B cell (primary cell): ENCODE results near the gene JPT2. TPM values are rescaled to one million over a fixed set of nuclear protein-coding genes. Genes with fewer than 3 reads are reported as not detected.

ENCODE experiments used
- ATAC-seq: fragments of 200-7000 bp; cut with Tn5 transposase; one replicate; pipeline ENCODE4 v1.10.0; 2021; ENCODE audit warnings: low read depth, mild to moderate bottlenecking, moderate number of reproducible peaks, moderate library complexity
- CTCF ChIA-PET: fragments of 350-600 bp; sonication (Branson Sonifier 250); formaldehyde crosslinking; loops from one replicate; lab custom pipeline; 2021; ENCODE audit warnings: antibody characterized with exemption, inconsistent platforms; lab: Charles Lee
- POLR2A ChIA-PET: fragments of 350-600 bp; sonication (Branson Sonifier 250); formaldehyde crosslinking; loops from one replicate; lab custom pipeline; 2021; ENCODE audit warnings: antibody characterized with exemption; lab: Charles Lee
- DNase-seq: peaks from one replicate; pipeline ENCODE4 v3.0.0; 2013
- H2AFZ ChIP-seq: 2 replicates; pipeline ENCODE4 v1.6.1; 2012; ENCODE audit warnings: mild to moderate bottlenecking, low read depth, low read length; ENCODE audit not compliant: insufficient read depth, poor library complexity, severe bottlenecking
- H3K27ac ChIP-seq, 2 donors: 1 replicate in 1 of 2; 2 replicates in 1 of 2; pipeline ENCODE4 v1.5.1; 2012 to 2013; ENCODE audit warnings: low read length in 2 of 2, mild to moderate bottlenecking in 2 of 2, moderate library complexity in 1 of 2
- H3K27me3 ChIP-seq, 4 experiments: fragments of 200-600 bp in 1 of 4; sonication (generic) in 1 of 4; replicated peaks in 1 of 4; 1 replicate in 2 of 4; 2 replicates in 2 of 4; pipeline versions ENCODE4 v1.6.1 to v1.7.0; 2013 to 2016; ENCODE audit warnings: low read length in 3 of 4, mild to moderate bottlenecking in 2 of 4, mixed read lengths in 1 of 4, moderate library complexity in 1 of 4; ENCODE audit not compliant: insufficient read depth in 4 of 4, control insufficient read depth in 3 of 4; ENCODE audit errors: control extremely low read depth in 1 of 4
- H3K36me3 ChIP-seq, 2 experiments: replicated peaks in 1 of 2; 1 replicate in 1 of 2; 2 replicates in 1 of 2; pipeline versions ENCODE4 v1.6.1 to v1.7.1; 2013; ENCODE audit warnings: low read length in 1 of 2; ENCODE audit not compliant: insufficient read depth in 2 of 2, control insufficient read depth in 1 of 2; ENCODE audit errors: control extremely low read depth in 1 of 2, extremely low read depth in 1 of 2
- H3K4me1 ChIP-seq, 2 donors: fragments of 200-600 bp in 1 of 2; sonication (generic) in 1 of 2; 1 replicate in 1 of 2; 2 replicates in 1 of 2; pipeline versions ENCODE4 v1.5.1 to v1.6.1; 2013 to 2017; ENCODE audit warnings: low read length in 2 of 2; ENCODE audit not compliant: control insufficient read depth in 2 of 2, insufficient read depth in 2 of 2
- H3K4me2 ChIP-seq: replicated peaks from 2 replicates; pipeline ENCODE3; 2012; ENCODE audit warnings: mild to moderate bottlenecking, low read depth, low read length; ENCODE audit not compliant: poor library complexity, severe bottlenecking
- H3K4me3 ChIP-seq, 5 experiments: fragments of 200-600 bp in 1 of 5; sonication (generic) in 1 of 5; 1 replicate in 3 of 5; 2 replicates in 2 of 5; pipeline versions ENCODE4 v1.5.1 to v1.7.0; 2011 to 2016; ENCODE audit warnings: low read length in 4 of 5, mild to moderate bottlenecking in 4 of 5, low read depth in 2 of 5, control low read depth in 1 of 5, moderate library complexity in 1 of 5; ENCODE audit not compliant: insufficient read depth in 1 of 5; ENCODE audit errors: control extremely low read depth in 1 of 5, extremely low read depth in 1 of 5
- H3K79me2 ChIP-seq: fragments of 200-600 bp; sonication (generic); one replicate; pipeline ENCODE4 v1.6.0; 2016; ENCODE audit warnings: low read length; ENCODE audit not compliant: control insufficient read depth, insufficient read depth
- H3K9ac ChIP-seq: fragments of 200-600 bp; sonication (generic); 2 replicates; pipeline ENCODE4 v1.6.1; 2017; ENCODE audit warnings: mild to moderate bottlenecking, low read length, moderate library complexity
- H3K9me3 ChIP-seq, 3 donors: one replicate each; pipeline versions ENCODE4 v1.6.1 to v1.7.1; 2013; ENCODE audit warnings: low read length in 2 of 3; ENCODE audit not compliant: control insufficient read depth in 2 of 3, insufficient read depth in 1 of 3; ENCODE audit errors: control extremely low read depth in 1 of 3
- H4K20me1 ChIP-seq: 2 replicates; pipeline ENCODE4 v1.6.0; 2012; ENCODE audit warnings: mild to moderate bottlenecking, low read length; ENCODE audit not compliant: insufficient read depth, control insufficient read depth, poor library complexity, severe bottlenecking
- H3K27ac Mint-ChIP-seq: one replicate; pipeline ENCODE4 v1.8.0; 2021; ENCODE audit warnings: mixed read lengths
- H3K27me3 Mint-ChIP-seq: one replicate; pipeline ENCODE4 v1.8.0; 2021; ENCODE audit warnings: mixed read lengths
- H3K4me1 Mint-ChIP-seq: one replicate; pipeline ENCODE4 v1.8.0; 2021; ENCODE audit warnings: mixed read lengths
- H3K4me3 Mint-ChIP-seq: one replicate; pipeline ENCODE4 v1.8.0; 2021; ENCODE audit warnings: mixed read lengths
- H3K9me3 Mint-ChIP-seq: one replicate; pipeline ENCODE4 v1.8.0; 2022; ENCODE audit warnings: mixed read lengths; ENCODE audit not compliant: insufficient read depth
- EZH2 ChIP-seq: IDR thresholded peaks from 2 replicates; pipeline ENCODE4 v1.6.1; 2012; ENCODE audit warnings: borderline replicate concordance, low read depth, mild to moderate bottlenecking, moderate library complexity, low read length; ENCODE audit not compliant: insufficient read depth, poor library complexity, severe bottlenecking
- WGBS: methylation state at CpG from one replicate; pipeline ENCODE4 v1.1.5; 2013; ENCODE audit warnings: missing lambda C conversion rate; ENCODE audit not compliant: insufficient coverage; 5-methylcytosine and 5-hydroxymethylcytosine counted together
- intact Hi-C: fragments of 100-400 bp; cut with micrococcal nuclease; formaldehyde crosslinking; loops from one replicate; pipeline ENCODE4 v1.10.0; 2022
- polyA plus RNA-seq: library from polyadenylated mRNA; depleted of rRNA; stranded (reverse); fragments of >200 nt; gene quantifications from 2 replicates; pipeline ENCODE4 v1.2.3, GENCODE V29; 2012
- total RNA-seq, 2 donors: library from RNA; stranded (reverse); fragments of 120-200 nt in 1 of 2; gene quantifications; 1 replicate in 1 of 2; 2 replicates in 1 of 2; pipeline versions ENCODE4 v1.2.3 to v1.2.4, GENCODE V29; 2013 to 2022
- TF ChIP-seq, protein P1 (sequence below): fragments of 200-600 bp; IDR thresholded peaks from one replicate; pipeline ENCODE4 v1.8.0; 2022; ENCODE audit warnings: antibody characterized with exemption, mild to moderate bottlenecking

JPT2 gene
- total and polyA plus RNA-seq, 2 donors (not counting 1 experiment from before 2014, with no cell fraction given): 10.7 to 45.7 TPM

DNA sequence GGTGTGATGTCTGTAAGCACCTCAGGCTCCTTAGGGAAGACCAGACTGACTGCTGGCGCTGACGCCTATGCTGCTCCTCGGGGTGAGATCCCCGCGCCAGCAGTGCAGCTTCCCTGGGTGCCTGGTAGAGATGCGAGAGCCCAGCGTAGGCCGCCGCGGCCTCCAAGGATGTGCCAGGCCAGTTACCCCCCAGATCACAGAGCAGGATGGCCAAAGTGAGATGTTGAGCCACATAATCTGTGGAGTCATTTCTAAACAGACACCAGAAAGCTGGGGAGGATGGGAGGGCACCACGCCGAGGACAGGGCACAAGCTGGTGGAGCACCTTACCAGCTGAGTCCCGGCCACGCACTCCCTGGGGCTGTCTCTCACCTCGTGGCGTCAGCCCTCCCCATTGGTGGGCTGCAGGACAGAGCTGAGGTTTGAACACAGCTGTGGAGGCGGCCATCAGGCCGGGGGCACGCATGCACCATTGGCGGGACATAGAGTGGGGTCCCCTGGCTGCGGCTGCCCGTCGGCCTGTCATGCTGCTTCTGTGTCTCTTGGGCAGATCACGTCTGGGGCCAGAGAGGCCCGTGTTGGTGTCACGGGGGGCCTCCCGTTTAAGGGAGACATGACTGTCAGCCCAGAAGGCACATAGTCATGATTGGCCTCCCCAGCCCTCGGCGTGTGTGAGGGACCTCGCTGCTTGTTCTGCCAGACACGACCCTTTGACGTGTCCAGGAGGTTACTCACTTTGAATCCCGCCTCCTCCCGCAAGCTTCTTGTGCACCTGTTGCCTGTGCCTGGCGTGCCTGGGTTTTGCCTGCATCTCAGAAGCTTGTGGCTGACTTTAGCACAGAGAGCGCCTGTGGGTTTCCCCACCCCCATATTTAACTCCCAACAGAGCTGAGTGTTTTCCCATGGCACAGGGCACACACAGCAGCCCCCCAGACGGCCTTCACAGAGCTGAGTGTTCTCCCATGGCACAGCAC, 49.9 kb downstream of the JPT2 start:
- Histone ChIP-seq H3K9ac (no peak overlapping the region), H3K4me1 (peaks cover 27 to 40% of the 10 kb centered on the region in 2 donors), H2AFZ (no peak overlapping the region), H3K4me3 (no peak overlapping the region), H3K9me3 (no peaks in the 10 kb centered on the region), H3K36me3 (peaks cover 0 to 53% of the 10 kb centered on the region in 2 experiments), H3K27me3 (no peaks in the 10 kb centered on the region), H3K27ac (no peak overlapping the region), H3K79me2 (peaks cover 81% of the 10 kb centered on the region), H4K20me1 (peaks cover 73% of the 10 kb centered on the region), H3K4me2 (no peak overlapping the region)
- Mint-ChIP-seq H3K4me1 (peaks cover 25% of the 10 kb centered on the region), H3K9me3 (no peaks in the 10 kb centered on the region), H3K4me3 (no peak overlapping the region), H3K27me3 (no peaks in the 10 kb centered on the region), H3K27ac (no peak overlapping the region)
- no peak for TF ChIP-seq EZH2
- TF ChIP-seq, protein P1, sequence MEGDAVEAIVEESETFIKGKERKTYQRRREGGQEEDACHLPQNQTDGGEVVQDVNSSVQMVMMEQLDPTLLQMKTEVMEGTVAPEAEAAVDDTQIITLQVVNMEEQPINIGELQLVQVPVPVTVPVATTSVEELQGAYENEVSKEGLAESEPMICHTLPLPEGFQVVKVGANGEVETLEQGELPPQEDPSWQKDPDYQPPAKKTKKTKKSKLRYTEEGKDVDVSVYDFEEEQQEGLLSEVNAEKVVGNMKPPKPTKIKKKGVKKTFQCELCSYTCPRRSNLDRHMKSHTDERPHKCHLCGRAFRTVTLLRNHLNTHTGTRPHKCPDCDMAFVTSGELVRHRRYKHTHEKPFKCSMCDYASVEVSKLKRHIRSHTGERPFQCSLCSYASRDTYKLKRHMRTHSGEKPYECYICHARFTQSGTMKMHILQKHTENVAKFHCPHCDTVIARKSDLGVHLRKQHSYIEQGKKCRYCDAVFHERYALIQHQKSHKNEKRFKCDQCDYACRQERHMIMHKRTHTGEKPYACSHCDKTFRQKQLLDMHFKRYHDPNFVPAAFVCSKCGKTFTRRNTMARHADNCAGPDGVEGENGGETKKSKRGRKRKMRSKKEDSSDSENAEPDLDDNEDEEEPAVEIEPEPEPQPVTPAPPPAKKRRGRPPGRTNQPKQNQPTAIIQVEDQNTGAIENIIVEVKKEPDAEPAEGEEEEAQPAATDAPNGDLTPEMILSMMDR: no peak
- 94% methylated on average over 37 of the region's 37 CpGs for WGBS
- ChIA-PET CTCF (interaction anchor here (1.1 kb wide), 1 partner anchor 22 kb away, joined by 3 read pairs; the partner anchor contains the start of gene MAPK8IP3), POLR2A (no interaction called here)
- intact Hi-C loops: no loop called here
- ATAC-seq (no peak), DNase-seq (no peak)

DNA sequence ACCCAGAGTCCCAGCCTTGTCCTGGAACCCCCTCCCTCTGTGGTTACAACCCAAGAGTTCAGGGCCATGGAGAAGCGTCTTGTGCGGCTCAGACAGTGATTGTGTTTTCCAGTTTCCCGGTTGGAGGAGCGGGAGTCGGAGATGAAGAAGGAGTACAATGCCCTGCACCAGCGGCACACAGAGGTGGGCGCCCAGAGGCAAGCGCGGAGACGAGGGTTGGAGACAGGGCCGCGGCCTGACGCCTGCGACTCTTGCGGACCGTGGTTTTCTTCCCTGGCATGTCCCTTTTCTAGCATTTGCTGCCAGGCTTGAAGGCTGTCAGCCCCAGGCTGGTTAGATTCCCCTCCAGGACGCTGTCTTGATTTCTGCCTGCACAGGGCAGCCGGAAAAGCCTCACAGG, 50.9 kb downstream of the JPT2 start:
- ChIA-PET POLR2A (no interaction called here), CTCF (no interaction called here)
- peaks cover 16 to 29% of the 10 kb centered on the region in 2 donors for H3K4me1 ChIP-seq
- no peaks in the 10 kb centered on the region for H3K27me3 ChIP-seq
- TF ChIP-seq, protein P1: no peak
- no peak for TF ChIP-seq EZH2
- H3K27ac ChIP-seq: no peak overlapping the region
- Mint-ChIP-seq H3K4me1 (peaks cover 17% of the 10 kb centered on the region), H3K27ac (no peak overlapping the region), H3K4me3 (no peak overlapping the region), H3K27me3 (no peaks in the 10 kb centered on the region), H3K9me3 (no peaks in the 10 kb centered on the region)
- no peak overlapping the region for H2AFZ ChIP-seq
- peaks cover 73% of the 10 kb centered on the region for H4K20me1 ChIP-seq
- WGBS: 98% methylated on average over 18 of the region's 18 CpGs
- H3K4me2 ChIP-seq: no peak overlapping the region
- intact Hi-C loops: no loop called here
- H3K9me3 ChIP-seq: no peaks in the 10 kb centered on the region
- H3K9ac ChIP-seq: no peak overlapping the region
- H3K79me2 ChIP-seq: peaks cover 81% of the 10 kb centered on the region
- no peak for ATAC-seq
- H3K4me3 ChIP-seq: no peak overlapping the region
- peaks cover 0 to 62% of the 10 kb centered on the region in 2 experiments for H3K36me3 ChIP-seq
- DNase-seq: no peak
